ENCODE results near the gene PCDHGA2. TPM values are rescaled to one million over a fixed set of nuclear protein-coding genes. Genes with fewer than 3 reads are reported as not detected.
"Not testable (repeated sequence)": the region's sequence is repeated elsewhere in the genome, so short reads cannot be mapped to it uniquely, and the experiment has no call there.

PCDHGA2 gene
- total RNA-seq, 4 donors from 2014 or later: 3.2 to 5.6 (median 4.4) TPM

GRCh38 chr5:141326088-141326854, 12.3 kb upstream of the PCDHGA2 start:
- peak; percentile 73 for ATAC-seq
- peaks cover 0 to 8% of the 10 kb centered on the region in 2 donors for H3K36me3 ChIP-seq
- peak overlapping the region; percentile 40 to 46 for H3K4me3 ChIP-seq
- H3K27ac ChIP-seq: peak overlapping the region; percentile 40 to 74 (median 62)
- WGBS, 2 donors (ENCODE audit: low coverage in 1 of 2): 12 to 23% methylated on average over 13 to 27 of the region's 27 CpGs
- TF ChIP-seq POLR2AphosphoS5 (IDR thresholded peaks at IDR 0.05): peak; percentile 37
- TF ChIP-seq EP300 (IDR thresholded peaks at IDR 0.05): no peak
- peak in 1 of 2 donors; percentile 16 for TF ChIP-seq POLR2A (IDR thresholded peaks at IDR 0.05)
- peak; percentile 20 to 66 (median 40) for TF ChIP-seq CTCF (IDR thresholded peaks at IDR 0.05)
- H3K4me1 ChIP-seq: peaks cover 0 to 9% (median 0%) of the 10 kb centered on the region in 3 donors
- peaks cover 8% of the 10 kb centered on the region for H3K27me3 ChIP-seq
- peaks cover 0 to 50% (median 0%) of the 10 kb centered on the region in 3 donors for H3K9me3 ChIP-seq

- Histone ChIP-seq H3K9me3 (peaks cover 0 to 66% (median 0%) of the 10 kb centered on the region in 3 donors), H3K4me3 (no peak overlapping the region), H3K27me3 (peaks cover 21% of the 10 kb centered on the region), H3K36me3 (peaks cover 0 to 8% of the 10 kb centered on the region in 2 donors), H3K27ac (no peak overlapping the region), H3K4me1 (peaks cover 0 to 7% (median 0%) of the 10 kb centered on the region in 3 donors)
- ATAC-seq: no peak
- WGBS, 2 donors (ENCODE audit: low coverage in 1 of 2): 81% methylated on average over 6 of the region's 8 CpGs; no CpG with 5 or more reads in 1 of the 2 donors
- TF ChIP-seq EP300 (IDR thresholded peaks at IDR 0.05) (no peak), POLR2AphosphoS5 (IDR thresholded peaks at IDR 0.05) (no peak), CTCF (IDR thresholded peaks at IDR 0.05) (no peak), POLR2A (IDR thresholded peaks at IDR 0.05) (no peak)
Observed at GRCh38 chr5:141328231-141328630, 10.3 kb upstream of the PCDHGA2 start.

- H3K27me3 ChIP-seq: peaks cover 27% of the 10 kb centered on the region
- no peak within 1 kb of the TSS for H3K27ac ChIP-seq
- H3K4me3 ChIP-seq: no peak within 1 kb of the TSS
- no peak for TF ChIP-seq CTCF (IDR thresholded peaks at IDR 0.05)
- TF ChIP-seq POLR2A (IDR thresholded peaks at IDR 0.05): no peak
- TF ChIP-seq EP300 (IDR thresholded peaks at IDR 0.05): no peak
- no peak for TF ChIP-seq POLR2AphosphoS5 (IDR thresholded peaks at IDR 0.05)
- peaks cover 0 to 7% (median 0%) of the 10 kb centered on the region in 3 donors for H3K4me1 ChIP-seq
- peaks cover 0 to 8% of the 10 kb centered on the region in 2 donors for H3K36me3 ChIP-seq
- H3K9me3 ChIP-seq: peaks cover 0 to 86% (median 0%) of the 10 kb centered on the region in 3 donors
- no peak for ATAC-seq
- WGBS, 2 donors (ENCODE audit: low coverage in 1 of 2): 15 to 32% methylated on average over 9 to 17 of the region's 21 CpGs
Observed at GRCh38 chr5:141330299-141331080, 8.1 kb upstream of the PCDHGA2 start, which contains the start of gene PCDHGA1. Gene PCDHGA1, plus strand, starts transcription at chr5:141330514.

- H3K27me3 ChIP-seq: peaks cover 32% of the 10 kb centered on the region
- ATAC-seq, H3K36me3 ChIP-seq, H3K4me1 ChIP-seq, H3K4me3 ChIP-seq, H3K27ac ChIP-seq: not testable (repeated sequence)
- 40% methylated on average over 4 of the region's 39 CpGs; no CpG with 5 or more reads in 1 of the 2 donors for WGBS, 2 donors (ENCODE audit: low coverage in 1 of 2)
- H3K9me3 ChIP-seq: peaks cover 0 to 98% (median 2%) of the 10 kb centered on the region in 3 donors
Observed at GRCh38 chr5:141332571-141332970, 6.0 kb upstream of the PCDHGA2 start.

- H3K9me3 ChIP-seq: peaks cover 2 to 100% (median 5%) of the 10 kb centered on the region in 3 donors
Observed at GRCh38 chr5:141340781-141341354, 2.3 kb downstream of the PCDHGA2 start.

More at GRCh38 chr5:141340781-141341354, 2.3 kb downstream of the PCDHGA2 start:
- ATAC-seq, H3K36me3 ChIP-seq, H3K27ac ChIP-seq, H3K4me3 ChIP-seq, H3K4me1 ChIP-seq: not testable (repeated sequence)
- H3K27me3 ChIP-seq: peaks cover 61% of the 10 kb centered on the region
- WGBS, 2 donors (ENCODE audit: low coverage in 1 of 2): 40 to 67% methylated on average over 1 to 8 of the region's 45 CpGs

Data from gastroesophageal sphincter (tissue), 4 donors.